Endothelial cell of umbilical vein (primary cell): ENCODE measurements around the gene ZBTB43. TPM values are rescaled to one million over a fixed set of nuclear protein-coding genes. Genes with fewer than 3 reads are reported as not detected.

Source experiments
- BruUV-seq: library from RNA; stranded (reverse); fragments of 400-500 nt; replicated peaks from 2 replicates; lab custom pipeline; 2021; lab: Mats Ljungman, UMichigan
- CTCF ChIA-PET: fragments of 300-600, 350-600 bp; sonication (Branson Sonifier 250); formaldehyde crosslinking; loops from one replicate; lab custom pipeline; 2021; ENCODE audit warnings: antibody characterized with exemption, inconsistent platforms; lab: Charles Lee
- POLR2A ChIA-PET: fragments of 300-600, 350-600 bp; sonication (Branson Sonifier 250); formaldehyde crosslinking; loops from one replicate; lab custom pipeline; 2021; ENCODE audit warnings: antibody characterized with exemption, inconsistent platforms; lab: Charles Lee
- DNase-seq: peaks from one replicate; pipeline ENCODE4 v3.0.0-alpha.2; 2011; ENCODE audit warnings: low read depth, low spot score
- FAIRE-seq: peaks from 2 replicates; lab custom pipeline; 2011; peaks lifted over from hg19 to GRCh38; lab: Jason Lieb, UNC
- H2AFZ ChIP-seq: 2 replicates; pipeline ENCODE4 v1.6.0; 2012; ENCODE audit warnings: low read depth, low read length, control low read depth, inconsistent platforms
- H3K27ac ChIP-seq: 2 replicates; pipeline ENCODE4 v1.5.1; 2011; ENCODE audit warnings: low read depth, mild to moderate bottlenecking, control low read depth, low read length, moderate library complexity; ENCODE audit not compliant: insufficient read depth
- H3K27me3 ChIP-seq, 2 experiments: 2 replicates each; pipeline versions ENCODE4 v1.6.0 to v1.6.1; 2011; ENCODE audit warnings: low read length in 2 of 2, mixed read lengths in 1 of 2; ENCODE audit not compliant: control insufficient read depth in 2 of 2, insufficient read depth in 2 of 2
- H3K36me3 ChIP-seq, 2 experiments: 2 replicates in 1 of 2; 3 replicates in 1 of 2; pipeline ENCODE4 v1.5.1; 2011; ENCODE audit warnings: low read length in 2 of 2, mild to moderate bottlenecking in 1 of 2, moderate library complexity in 1 of 2; ENCODE audit not compliant: control insufficient read depth in 2 of 2, insufficient read depth in 2 of 2; ENCODE audit errors: extremely low read depth in 1 of 2
- H3K4me1 ChIP-seq: 3 replicates; pipeline ENCODE4 v1.5.1; 2011; ENCODE audit warnings: mild to moderate bottlenecking, low read length; ENCODE audit not compliant: control insufficient read depth, insufficient read depth; ENCODE audit errors: extremely low read depth
- H3K4me2 ChIP-seq: 2 replicates; pipeline ENCODE4 v1.6.1; 2011; ENCODE audit warnings: low read length, control low read depth, mixed read lengths; ENCODE audit not compliant: insufficient read depth
- H3K4me3 ChIP-seq, 3 experiments: fragments of 200-600 bp in 1 of 3; sonication (generic), shearing (Covaris generic) in 1 of 3; replicated peaks in 1 of 3; 2 replicates each; pipeline ENCODE4 v1.5.1; 2011 to 2016; ENCODE audit warnings: control low read depth in 3 of 3, low read length in 3 of 3, mild to moderate bottlenecking in 2 of 3, inconsistent platforms in 1 of 3, low read depth in 1 of 3, moderate library complexity in 1 of 3; ENCODE audit not compliant: insufficient read depth in 1 of 3
- H3K79me2 ChIP-seq: 2 replicates; pipeline ENCODE4 v1.6.0; 2012; ENCODE audit warnings: low read length, inconsistent platforms; ENCODE audit not compliant: control insufficient read depth, insufficient read depth
- H3K9ac ChIP-seq: replicated peaks from 2 replicates; pipeline ENCODE3; 2011; ENCODE audit warnings: low read length, control low read depth; ENCODE audit not compliant: insufficient read depth; ENCODE audit errors: extremely low read depth
- H3K9me1 ChIP-seq: replicated peaks from 3 replicates; pipeline ENCODE4 v1.6.0; 2011; ENCODE audit warnings: mild to moderate bottlenecking, low read length; ENCODE audit not compliant: control insufficient read depth, insufficient read depth; ENCODE audit errors: extremely low read depth
- H3K9me3 ChIP-seq: replicated peaks from 2 replicates; pipeline ENCODE4 v1.5.1; 2012; ENCODE audit warnings: low read length, inconsistent platforms; ENCODE audit not compliant: control insufficient read depth, insufficient read depth
- H4K20me1 ChIP-seq: replicated peaks from 2 replicates; pipeline ENCODE3; 2011; ENCODE audit warnings: mild to moderate bottlenecking, low read length; ENCODE audit not compliant: control insufficient read depth, insufficient read depth; ENCODE audit errors: extremely low read depth
- CTCF ChIP-seq, 2 donors: IDR thresholded peaks; 1 replicate in 1 of 2; 2 replicates in 1 of 2; pipeline ENCODE4 v1.5.1; 2011; ENCODE audit warnings: low read length in 2 of 2, mild to moderate bottlenecking in 2 of 2, moderate library complexity in 2 of 2, control low read depth in 1 of 2, inconsistent platforms in 1 of 2, low read depth in 1 of 2; ENCODE audit not compliant: insufficient read depth in 1 of 2; ENCODE audit errors: extremely low read depth in 1 of 2
- EZH2 ChIP-seq: IDR thresholded peaks from 2 replicates; pipeline ENCODE4 v1.6.1; 2012; ENCODE audit warnings: borderline replicate concordance, low read depth, mild to moderate bottlenecking, moderate library complexity, low read length, inconsistent platforms; ENCODE audit not compliant: severe bottlenecking
- FOS ChIP-seq: IDR thresholded peaks from 2 replicates; pipeline ENCODE4 v1.6.1; 2011; ENCODE audit warnings: mild to moderate bottlenecking, low read length, moderate library complexity, borderline replicate concordance; ENCODE audit not compliant: insufficient read depth
- GATA2 ChIP-seq: IDR thresholded peaks from 2 replicates; pipeline ENCODE4 v1.7.0; 2011; ENCODE audit warnings: low read depth, mild to moderate bottlenecking, moderate library complexity, mixed read lengths, low read length; ENCODE audit not compliant: insufficient read length, insufficient read depth
- JUN ChIP-seq: IDR thresholded peaks from 2 replicates; pipeline ENCODE4 v1.6.1; 2011; ENCODE audit warnings: borderline replicate concordance, low read depth; ENCODE audit not compliant: insufficient read length, insufficient read depth
- MYC ChIP-seq: IDR thresholded peaks from one replicate; pipeline ENCODE4 v1.6.1; 2011; ENCODE audit warnings: mild to moderate bottlenecking, low read depth, low read length
- POLR2A ChIP-seq: IDR thresholded peaks from 2 replicates; pipeline ENCODE4 v1.6.1; 2012; ENCODE audit warnings: low read depth, mild to moderate bottlenecking, control low read depth, low read length
- POLR2AphosphoS5 ChIP-seq: IDR thresholded peaks from 2 replicates; pipeline ENCODE4 v1.6.1; 2012; ENCODE audit warnings: low read depth, mild to moderate bottlenecking, control low read depth, low read length, moderate library complexity; ENCODE audit not compliant: insufficient read depth
- dilution Hi-C: fragments of 300-500 bp; cut with MboI; formaldehyde crosslinking; loops from one replicate; pipeline ENCODE4 v1.15.0; 2019; ENCODE audit warnings: low sequenced_read_pairs; ENCODE audit not compliant: extremely low pct_ligation_motif_present
- intact Hi-C: fragments of 100-400 bp; cut with micrococcal nuclease; formaldehyde crosslinking; loops from one replicate; pipeline ENCODE4 v1.10.0; 2022
- polyA plus RNA-seq, 4 experiments: library from polyadenylated mRNA; depleted of rRNA in 3 of 4; stranded (reverse) in 3 of 4; unstranded in 1 of 4; fragments of >200 nt; gene quantifications; 2 replicates each; pipeline versions ENCODE4 v1.2.1 to v1.2.3, GENCODE V29; 2011 to 2012; ENCODE audit warnings: missing spikeins in 1 of 4
- total RNA-seq: library from RNA; stranded (reverse); gene quantifications from 2 replicates; pipeline ENCODE4 v1.2.3, GENCODE V29; 2021
- TF ChIP-seq, protein P1 (sequence below): IDR thresholded peaks from 2 replicates; pipeline ENCODE4 v1.6.1; 2011; ENCODE audit not compliant: insufficient read depth, insufficient read length

ZBTB43 gene
- total and polyA plus RNA-seq, 2 donors (not counting 3 experiments of a cell fraction or from before 2014, with no cell fraction given), result 3.2 to 9.0 TPM

- POLR2A ChIA-PET, result no interaction called here
- no peak for FAIRE-seq
Measured at GRCh38 chr9:126852086-126852688, 47.3 kb downstream of the ZBTB43 start.

More at GRCh38 chr9:126852086-126852688, 47.3 kb downstream of the ZBTB43 start:
- dilution Hi-C loops (no loop called here), intact Hi-C loops (no loop called here)
- no peak for TF ChIP-seq POLR2AphosphoS5
- TF ChIP-seq GATA2, result no peak
- no peak for TF ChIP-seq EZH2
- TF ChIP-seq MYC, result no peak
- no peak for TF ChIP-seq POLR2A
- TF ChIP-seq FOS, result no peak
- TF ChIP-seq, protein P1, sequence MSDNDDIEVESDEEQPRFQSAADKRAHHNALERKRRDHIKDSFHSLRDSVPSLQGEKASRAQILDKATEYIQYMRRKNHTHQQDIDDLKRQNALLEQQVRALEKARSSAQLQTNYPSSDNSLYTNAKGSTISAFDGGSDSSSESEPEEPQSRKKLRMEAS, result no peak
- TF ChIP-seq JUN, result no peak
- no peak for TF ChIP-seq CTCF (IDR thresholded peaks at IDR 0.05; ENCODE audit: extremely low read depth in 1 of 2, insufficient read depth in 1 of 2, low read depth in 1 of 2, low read length in 2 of 2)
- Histone ChIP-seq H3K4me3 (no peak overlapping the region), H3K9me1 (no peaks in the 10 kb centered on the region), H3K27ac (no peak overlapping the region), H3K9ac (no peak overlapping the region), H3K27me3 (peaks cover 36 to 38% of the 10 kb centered on the region in 2 experiments), H3K4me2 (no peak overlapping the region), H3K4me1 (no peaks in the 10 kb centered on the region), H3K9me3 (no peaks in the 10 kb centered on the region), H2AFZ (no peak overlapping the region), H3K79me2 (no peaks in the 10 kb centered on the region), H4K20me1 (no peaks in the 10 kb centered on the region), H3K36me3 (no peaks in the 10 kb centered on the region)
- BruUV-seq, result no TSS peak
- CTCF ChIA-PET, result interaction anchor here (0.6 to 1.2 kb wide), 3 partner anchors 8 to 149 kb away, joined by 3 read pairs; no protein-coding TSS in a partner anchor
- no peak for DNase-seq
